OCI-LY3 (cell line): Measurements from ENCODE around the gene RGMA.
"Not testable (repeated sequence)": the region's sequence is repeated elsewhere in the genome, so short reads cannot be mapped to it uniquely, and the experiment has no call there.

Experiments
- H2AFZ ChIP-seq: fragments of 200-600, 300-600 bp; shearing (Covaris generic); 2 replicates; pipeline ENCODE4 v1.6.0; 2014; ENCODE audit warnings: antibody characterized with exemption, low read depth, low read length
- H3K27ac ChIP-seq: fragments of 200-600, 300-600 bp; sonication (generic); 2 replicates; pipeline ENCODE4 v1.5.1; 2014; ENCODE audit warnings: mild to moderate bottlenecking, low read length, moderate library complexity, mixed read lengths
- H3K27me3 ChIP-seq: fragments of 200-600, 300-600 bp; sonication (generic); 2 replicates; pipeline ENCODE4 v1.6.1; 2014; ENCODE audit warnings: low read depth, low read length, mixed read lengths
- H3K36me3 ChIP-seq: fragments of 200-600, 300-600 bp; sonication (generic); replicated peaks from 2 replicates; pipeline ENCODE3; 2014; ENCODE audit warnings: low read depth, low read length, mixed read lengths
- H3K4me1 ChIP-seq: fragments of 300-600, 200-600 bp; sonication (generic); 2 replicates; pipeline ENCODE4 v1.6.1; 2014; ENCODE audit warnings: low read length, mixed read lengths
- H3K4me2 ChIP-seq: fragments of 200-600, 300-600 bp; sonication (generic); 2 replicates; pipeline ENCODE4 v1.6.1; 2014; ENCODE audit warnings: low read length, mixed read lengths
- H3K4me3 ChIP-seq: fragments of 300-600, 200-600 bp; sonication (generic); 2 replicates; pipeline ENCODE4 v1.5.1; 2014; ENCODE audit warnings: antibody characterized with exemption, mild to moderate bottlenecking, low read length, moderate library complexity
- H3K79me2 ChIP-seq: fragments of 300-600, 200-600 bp; shearing (Covaris generic); 2 replicates; pipeline ENCODE4 v1.6.1; 2014; ENCODE audit warnings: mild to moderate bottlenecking, low read length, mixed read lengths
- H3K9ac ChIP-seq: fragments of 300-600, 200-600 bp; shearing (Covaris generic); 2 replicates; pipeline ENCODE4 v1.6.0; 2014; ENCODE audit warnings: mild to moderate bottlenecking, low read length, moderate library complexity
- H3K9me3 ChIP-seq: fragments of 200-600, 300-600 bp; shearing (Covaris generic); 2 replicates; pipeline ENCODE4 v1.6.1; 2014; ENCODE audit warnings: low read length, mixed read lengths; ENCODE audit not compliant: insufficient read depth
- H4K20me1 ChIP-seq: fragments of 200-600, 300-600 bp; sonication (generic); 2 replicates; pipeline ENCODE4 v1.6.1; 2016; ENCODE audit warnings: low read length, mixed read lengths; ENCODE audit not compliant: insufficient read depth
- EZH2phosphoT487 ChIP-seq: fragments of 200-600 bp; shearing (Covaris generic); IDR thresholded peaks from 2 replicates; pipeline ENCODE4 v1.6.1; 2018; ENCODE audit warnings: antibody characterized with exemption, mixed run types, low read depth
- TF ChIP-seq, protein P1 (sequence below): fragments of 200-600, 300-600 bp; sonication (generic); IDR thresholded peaks from 2 replicates; pipeline ENCODE4 v1.5.1; 2014; ENCODE audit warnings: antibody characterized with exemption, low read length, low read depth

RGMA gene

DNA sequence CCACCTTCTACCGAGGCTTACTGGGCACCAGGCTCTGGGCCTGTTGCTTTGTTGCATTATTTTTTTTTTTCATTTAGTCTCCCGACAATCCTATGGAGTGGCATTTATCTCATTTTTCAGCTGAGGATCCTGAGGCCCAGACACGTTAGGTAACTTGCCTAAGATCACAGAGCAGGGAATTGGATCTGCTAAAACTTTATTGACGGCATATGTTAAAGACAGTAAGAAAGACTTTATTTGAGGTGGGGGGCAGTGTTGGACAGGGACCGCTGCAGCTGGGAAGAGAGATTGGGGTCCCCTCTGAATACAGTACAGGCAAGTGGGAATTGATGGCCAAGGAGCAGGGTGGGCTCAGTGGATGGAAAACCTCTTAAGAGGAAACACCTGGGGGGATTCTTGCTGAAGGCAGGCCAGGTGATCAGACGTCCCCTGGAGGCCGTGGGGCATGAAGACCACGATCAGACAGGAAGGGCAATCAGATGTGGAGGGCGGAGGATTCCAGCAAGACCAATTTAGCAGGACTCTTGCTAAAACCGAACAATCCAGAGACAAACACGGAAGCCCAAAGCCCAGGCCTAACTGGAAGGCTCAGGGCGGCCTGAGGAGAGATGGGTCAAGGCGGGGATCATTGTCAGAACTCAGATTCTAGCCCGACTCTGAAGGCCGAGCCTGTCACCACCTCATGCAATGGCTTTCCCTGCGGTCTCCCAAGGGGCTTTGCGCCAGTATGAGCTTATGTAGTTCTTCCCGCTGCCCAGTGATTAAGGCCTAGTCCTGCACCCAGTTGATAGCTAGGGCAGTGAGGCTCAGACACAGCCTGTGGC, 53.7 kb downstream of the RGMA start:
- Histone ChIP-seq H2AFZ (peak overlapping the region; percentile 91), H3K79me2 (no peaks in the 10 kb centered on the region), H3K27me3 (no peaks in the 10 kb centered on the region), H3K4me1 (peaks cover 3% of the 10 kb centered on the region; the same call in 1 of the 2 replicates), H3K4me3 (peak overlapping the region; percentile 47), H4K20me1 (no peaks in the 10 kb centered on the region), H3K4me2 (peak overlapping the region; percentile 53), H3K27ac (no peak overlapping the region), H3K9me3 (no peaks in the 10 kb centered on the region), H3K9ac (no peak overlapping the region), H3K36me3 (no peaks in the 10 kb centered on the region)
- TF ChIP-seq EZH2phosphoT487: no peak
- TF ChIP-seq, protein P1, sequence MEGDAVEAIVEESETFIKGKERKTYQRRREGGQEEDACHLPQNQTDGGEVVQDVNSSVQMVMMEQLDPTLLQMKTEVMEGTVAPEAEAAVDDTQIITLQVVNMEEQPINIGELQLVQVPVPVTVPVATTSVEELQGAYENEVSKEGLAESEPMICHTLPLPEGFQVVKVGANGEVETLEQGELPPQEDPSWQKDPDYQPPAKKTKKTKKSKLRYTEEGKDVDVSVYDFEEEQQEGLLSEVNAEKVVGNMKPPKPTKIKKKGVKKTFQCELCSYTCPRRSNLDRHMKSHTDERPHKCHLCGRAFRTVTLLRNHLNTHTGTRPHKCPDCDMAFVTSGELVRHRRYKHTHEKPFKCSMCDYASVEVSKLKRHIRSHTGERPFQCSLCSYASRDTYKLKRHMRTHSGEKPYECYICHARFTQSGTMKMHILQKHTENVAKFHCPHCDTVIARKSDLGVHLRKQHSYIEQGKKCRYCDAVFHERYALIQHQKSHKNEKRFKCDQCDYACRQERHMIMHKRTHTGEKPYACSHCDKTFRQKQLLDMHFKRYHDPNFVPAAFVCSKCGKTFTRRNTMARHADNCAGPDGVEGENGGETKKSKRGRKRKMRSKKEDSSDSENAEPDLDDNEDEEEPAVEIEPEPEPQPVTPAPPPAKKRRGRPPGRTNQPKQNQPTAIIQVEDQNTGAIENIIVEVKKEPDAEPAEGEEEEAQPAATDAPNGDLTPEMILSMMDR: no peak

DNA sequence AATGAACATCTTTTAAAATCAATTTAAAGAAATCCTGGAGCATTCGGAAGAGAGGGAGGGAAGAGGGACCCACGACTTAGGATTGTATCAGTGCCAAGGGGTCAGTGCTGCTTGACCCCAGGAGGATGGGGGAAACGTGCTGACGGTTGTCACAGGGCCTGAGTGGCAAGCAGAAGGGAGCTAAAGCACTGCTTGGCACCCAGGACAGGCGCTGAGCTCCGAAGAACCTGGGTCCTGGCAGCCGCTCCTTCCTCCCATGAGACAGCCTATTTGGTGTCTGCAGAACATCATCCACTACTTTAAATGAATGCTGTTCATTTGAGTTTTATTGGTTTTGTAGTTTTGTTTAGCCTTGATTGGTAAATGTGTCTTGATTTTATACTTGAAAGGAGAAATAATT, 54.5 kb downstream of the RGMA start:
- Histone ChIP-seq H3K9ac (no peak overlapping the region), H3K4me1 (peaks cover 3% of the 10 kb centered on the region; the same call in 1 of the 2 replicates)

DNA sequence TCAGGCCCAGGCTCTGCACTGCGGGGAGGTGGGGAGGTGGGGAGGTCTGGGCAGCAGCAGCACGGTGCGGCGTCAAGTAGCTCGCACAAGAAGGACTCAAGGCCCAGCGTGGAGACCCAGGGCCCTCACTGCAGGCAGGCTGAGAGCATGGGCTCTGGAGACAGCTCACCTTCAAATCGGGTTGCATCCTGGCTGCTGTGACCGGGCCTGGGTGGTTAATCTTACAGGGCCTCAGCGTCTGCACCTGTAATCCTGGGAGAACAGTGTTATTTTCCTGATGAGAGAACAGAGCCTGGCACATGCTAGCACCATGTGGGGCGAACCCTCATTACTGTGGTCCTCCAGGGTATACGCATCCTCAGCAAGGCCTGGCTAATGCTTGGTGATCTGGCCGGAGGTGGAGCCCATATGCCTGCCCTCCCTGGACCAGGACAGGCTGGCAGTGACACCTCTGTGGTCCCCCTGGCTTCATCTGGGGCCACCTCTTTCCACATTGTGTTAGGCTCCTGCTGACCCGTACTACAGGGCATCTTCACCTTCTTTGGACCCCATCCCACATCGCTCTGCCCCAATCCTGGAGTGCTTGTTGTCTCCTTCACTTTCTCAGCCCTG, 55.5 kb downstream of the RGMA start:
- no peaks in the 10 kb centered on the region for H3K27me3 ChIP-seq
- peaks cover under 1% of the 10 kb centered on the region for H3K36me3 ChIP-seq
- no peaks in the 10 kb centered on the region for H3K79me2 ChIP-seq
- H3K4me1 ChIP-seq: peaks cover 3% of the 10 kb centered on the region; the same call in 1 of the 2 replicates
- H3K4me3 ChIP-seq: no peak overlapping the region
- TF ChIP-seq, protein P1: no peak
- TF ChIP-seq EZH2phosphoT487: no peak
- H2AFZ ChIP-seq: no peak overlapping the region
- no peak overlapping the region for H3K9ac ChIP-seq
- no peak overlapping the region for H3K27ac ChIP-seq
- H3K4me2 ChIP-seq: no peak overlapping the region
- peaks cover 8% of the 10 kb centered on the region; the same call in 1 of the 2 replicates for H4K20me1 ChIP-seq
- no peaks in the 10 kb centered on the region for H3K9me3 ChIP-seq

More for the DNA sequence above, 54.5 kb downstream of the RGMA start:
- H3K79me2 ChIP-seq: no peaks in the 10 kb centered on the region
- TF ChIP-seq, protein P1: no peak
- H2AFZ ChIP-seq: no peak overlapping the region
- H3K9me3 ChIP-seq: no peaks in the 10 kb centered on the region
- H3K27ac ChIP-seq: no peak overlapping the region
- no peak overlapping the region for H3K4me2 ChIP-seq
- no peak overlapping the region for H3K4me3 ChIP-seq
- no peaks in the 10 kb centered on the region for H3K27me3 ChIP-seq
- 0 out of 2 replicates have a peak, but pooled peaks cover 4% of the 10 kb centered on the region for H4K20me1 ChIP-seq
- no peaks in the 10 kb centered on the region for H3K36me3 ChIP-seq

DNA sequence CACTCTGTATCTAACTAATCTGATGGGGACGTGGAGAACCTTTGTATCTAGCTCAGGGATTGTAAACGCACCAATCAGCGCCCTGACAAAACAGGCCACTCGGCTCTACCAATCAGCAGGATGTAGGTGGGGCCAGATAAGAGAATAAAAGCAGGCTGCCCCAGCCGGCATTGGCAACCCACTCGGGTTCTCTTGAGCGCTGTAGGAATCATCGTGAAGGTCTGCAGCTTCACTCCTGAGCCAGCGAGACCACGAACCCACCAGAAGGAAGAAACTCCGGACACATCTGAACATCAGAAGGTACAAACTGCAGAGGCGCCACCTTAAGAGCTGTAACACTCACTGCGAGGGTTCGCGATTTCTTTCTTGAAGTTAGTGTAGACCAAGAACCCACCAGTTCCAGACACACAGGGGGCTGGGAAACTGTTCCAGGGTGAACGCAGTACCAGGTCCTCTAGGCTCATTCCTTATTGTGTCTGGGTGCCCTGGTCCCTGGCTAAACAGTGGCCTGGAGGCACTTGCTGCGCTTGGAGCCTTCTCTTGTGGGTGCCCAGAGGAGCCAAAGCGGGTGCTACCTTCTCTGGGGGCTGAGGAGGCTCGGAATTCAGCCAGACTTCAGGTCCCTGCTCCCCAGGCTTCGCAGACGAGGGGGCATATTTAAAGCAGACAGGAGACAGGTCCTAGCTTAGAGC, 56.4 kb downstream of the RGMA start:
- not testable (repeated sequence) for H3K27me3 ChIP-seq, H3K27ac ChIP-seq, H3K4me2 ChIP-seq, H3K9ac ChIP-seq, H3K4me3 ChIP-seq, H3K9me3 ChIP-seq, H2AFZ ChIP-seq, H3K79me2 ChIP-seq, H3K4me1 ChIP-seq, H3K36me3 ChIP-seq
- H4K20me1 ChIP-seq: peaks cover 15% of the 10 kb centered on the region

DNA sequence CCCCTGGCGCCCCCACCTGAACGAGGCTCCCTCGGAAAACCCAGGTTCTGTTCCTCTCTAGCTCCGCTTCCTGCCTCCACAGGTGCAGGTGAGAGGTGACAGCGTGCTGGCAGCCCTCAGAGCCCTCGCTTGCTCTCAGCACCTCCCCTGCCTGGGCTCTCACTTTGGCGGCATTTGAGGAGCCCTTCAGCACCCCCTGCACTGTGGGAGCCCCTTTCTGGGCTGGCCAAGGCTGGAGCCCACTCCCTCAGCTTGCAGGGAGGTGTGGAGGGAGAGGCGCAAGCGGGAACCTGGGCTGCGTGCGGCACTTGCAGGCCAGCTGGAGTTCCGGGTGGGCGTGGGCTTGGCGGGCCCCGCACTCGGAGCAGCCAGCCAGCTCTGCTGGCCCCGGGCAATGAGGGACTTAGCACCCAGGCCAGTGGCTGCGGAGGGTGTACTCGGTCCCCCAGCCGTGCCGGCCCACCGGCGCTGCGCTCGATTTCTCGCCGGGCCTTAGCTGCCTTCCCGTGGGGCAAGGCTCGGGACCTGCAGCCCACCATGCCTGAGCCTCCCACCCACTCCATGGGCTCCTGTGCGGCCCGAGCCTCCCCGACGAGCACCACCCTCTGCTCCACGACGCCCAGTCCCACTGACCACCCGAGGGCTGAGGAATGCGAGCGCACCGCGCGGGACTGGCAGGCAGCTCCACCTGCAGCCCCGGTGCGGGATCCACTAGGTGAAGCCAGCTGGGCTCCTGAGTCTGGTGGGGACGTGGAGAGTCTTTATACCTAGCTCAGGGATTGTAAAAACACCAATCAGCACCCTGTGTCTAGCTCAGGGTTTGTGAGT, 57.2 kb downstream of the RGMA start:
- not testable (repeated sequence) for H3K4me3 ChIP-seq, H3K79me2 ChIP-seq, H3K27me3 ChIP-seq, H3K9ac ChIP-seq, H3K9me3 ChIP-seq, H3K27ac ChIP-seq, H2AFZ ChIP-seq, H3K4me2 ChIP-seq, H3K4me1 ChIP-seq
- peaks cover 18% of the 10 kb centered on the region for H3K36me3 ChIP-seq
- H4K20me1 ChIP-seq: peaks cover 24% of the 10 kb centered on the region
